ENCODE data around the gene ADCYAP1R1. TPM values are rescaled to one million over a fixed set of nuclear protein-coding genes. Genes with fewer than 3 reads are reported as not detected.

ADCYAP1R1 gene
- total RNA-seq, 1 experiment from 2014 or later = 0.12 TPM

DNA sequence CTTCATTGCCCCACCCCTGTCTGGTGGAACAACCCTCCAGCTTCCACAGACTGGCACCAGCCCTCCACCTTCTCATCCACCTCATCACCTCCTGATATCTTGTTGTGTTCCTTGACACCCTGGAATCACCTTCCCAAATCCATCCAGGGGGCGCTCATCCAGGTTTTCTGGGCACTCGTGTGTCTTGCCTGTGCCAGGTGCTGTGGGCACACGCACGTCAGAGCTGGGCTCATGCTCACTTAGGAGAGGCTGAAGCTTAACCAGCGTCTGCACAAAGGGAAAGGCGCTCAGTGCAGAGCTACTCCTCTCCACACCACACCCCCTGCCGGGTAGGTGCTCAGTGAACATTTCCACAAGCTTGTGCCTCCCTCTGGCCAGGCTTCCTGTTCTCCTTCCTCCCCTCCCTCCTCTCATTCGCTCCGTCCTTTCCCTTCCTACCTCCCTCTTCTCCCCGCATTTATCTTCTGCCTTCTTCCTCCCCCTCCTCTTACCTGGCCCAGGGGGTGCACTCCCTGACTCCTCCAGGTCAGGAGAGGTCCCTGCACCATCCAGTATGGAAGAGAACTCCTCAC is 4.8 kb downstream of the ADCYAP1R1 start:
- H3K27me3 ChIP-seq (ENCODE audit: insufficient read depth, low read length) = no peaks in the 10 kb centered on the region
- no peaks in the 10 kb centered on the region for H3K9me2 ChIP-seq (ENCODE audit: insufficient read depth)
- H4K20me1 ChIP-seq (ENCODE audit: insufficient read depth) = no peaks in the 10 kb centered on the region
- H3K4me2 ChIP-seq (ENCODE audit: low read length) = peak overlapping the region; percentile 28; the same call in 1 of the 2 replicates
- no peaks in the 10 kb centered on the region for H3K9me3 ChIP-seq (ENCODE audit: control insufficient read depth in 1 of 2, insufficient read depth in 1 of 2, low read depth in 1 of 2, low read length in 2 of 2)
- no TSS peak for BruUV-seq (replicated peaks)
- no peaks in the 10 kb centered on the region; a peak in 2 of 4 replicates for H3K4me1 ChIP-seq (ENCODE audit: control insufficient read depth in 1 of 2, insufficient read depth in 2 of 2, low read length in 2 of 2)
- ATAC-seq = peak; percentile 83
- H2AFZ ChIP-seq (ENCODE audit: low read depth, low read length, poor library complexity, severe bottlenecking) = no peak overlapping the region
- ChIA-PET CTCF (interaction anchor here (0.7 to 4.8 kb wide), 3 partner anchors 11 to 73 kb away, joined by 4 to 21 read pairs (median 5); no protein-coding TSS in a partner anchor), RAD21 (ENCODE audit: low non-redundant PET in 1 of 2, low total read pairs in 2 of 2, uncharacterized antibody in 2 of 2, unreplicated experiment in 2 of 2) (no interaction called here), POLR2A (no interaction called here)
- H3K79me2 ChIP-seq (ENCODE audit: insufficient read depth, low read length) = no peaks in the 10 kb centered on the region
- no peak overlapping the region for H3K9ac ChIP-seq (ENCODE audit: low read length)
- TF ChIP-seq, protein P1, sequence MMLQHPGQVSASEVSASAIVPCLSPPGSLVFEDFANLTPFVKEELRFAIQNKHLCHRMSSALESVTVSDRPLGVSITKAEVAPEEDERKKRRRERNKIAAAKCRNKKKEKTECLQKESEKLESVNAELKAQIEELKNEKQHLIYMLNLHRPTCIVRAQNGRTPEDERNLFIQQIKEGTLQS (IDR thresholded peaks at IDR 0.05) = no peak
- TF ChIP-seq, protein P2, sequence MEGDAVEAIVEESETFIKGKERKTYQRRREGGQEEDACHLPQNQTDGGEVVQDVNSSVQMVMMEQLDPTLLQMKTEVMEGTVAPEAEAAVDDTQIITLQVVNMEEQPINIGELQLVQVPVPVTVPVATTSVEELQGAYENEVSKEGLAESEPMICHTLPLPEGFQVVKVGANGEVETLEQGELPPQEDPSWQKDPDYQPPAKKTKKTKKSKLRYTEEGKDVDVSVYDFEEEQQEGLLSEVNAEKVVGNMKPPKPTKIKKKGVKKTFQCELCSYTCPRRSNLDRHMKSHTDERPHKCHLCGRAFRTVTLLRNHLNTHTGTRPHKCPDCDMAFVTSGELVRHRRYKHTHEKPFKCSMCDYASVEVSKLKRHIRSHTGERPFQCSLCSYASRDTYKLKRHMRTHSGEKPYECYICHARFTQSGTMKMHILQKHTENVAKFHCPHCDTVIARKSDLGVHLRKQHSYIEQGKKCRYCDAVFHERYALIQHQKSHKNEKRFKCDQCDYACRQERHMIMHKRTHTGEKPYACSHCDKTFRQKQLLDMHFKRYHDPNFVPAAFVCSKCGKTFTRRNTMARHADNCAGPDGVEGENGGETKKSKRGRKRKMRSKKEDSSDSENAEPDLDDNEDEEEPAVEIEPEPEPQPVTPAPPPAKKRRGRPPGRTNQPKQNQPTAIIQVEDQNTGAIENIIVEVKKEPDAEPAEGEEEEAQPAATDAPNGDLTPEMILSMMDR (IDR thresholded peaks at IDR 0.05 in 2 of 3, conservative IDR thresholded peaks at IDR 0.05 in 1 of 3; ENCODE audit: borderline replicate concordance in 1 of 3, insufficient read depth in 1 of 3, low read depth in 2 of 3, low read length in 2 of 3) = peak; percentile 28 to 59 (median 51); a peak in 4 of 6 replicates
- no peak overlapping the region for H3K27ac ChIP-seq (ENCODE audit: low read depth, low read length)
- H3K4me3 ChIP-seq (replicated peaks in 1 of 2; ENCODE audit: low read depth in 1 of 2, low read length in 2 of 2) = no peak overlapping the region
- intact Hi-C loops (cut with micrococcal nuclease) = loop anchor here (1.0 kb wide), 1 partner anchor 65 kb away; no protein-coding TSS in a partner anchor
- H3K36me3 ChIP-seq (ENCODE audit: control insufficient read depth in 1 of 2, insufficient read depth in 2 of 2, low read length in 2 of 2) = no peaks in the 10 kb centered on the region
- peak; percentile 24 for DNase-seq (ENCODE audit: low read depth, low spot score)

DNA sequence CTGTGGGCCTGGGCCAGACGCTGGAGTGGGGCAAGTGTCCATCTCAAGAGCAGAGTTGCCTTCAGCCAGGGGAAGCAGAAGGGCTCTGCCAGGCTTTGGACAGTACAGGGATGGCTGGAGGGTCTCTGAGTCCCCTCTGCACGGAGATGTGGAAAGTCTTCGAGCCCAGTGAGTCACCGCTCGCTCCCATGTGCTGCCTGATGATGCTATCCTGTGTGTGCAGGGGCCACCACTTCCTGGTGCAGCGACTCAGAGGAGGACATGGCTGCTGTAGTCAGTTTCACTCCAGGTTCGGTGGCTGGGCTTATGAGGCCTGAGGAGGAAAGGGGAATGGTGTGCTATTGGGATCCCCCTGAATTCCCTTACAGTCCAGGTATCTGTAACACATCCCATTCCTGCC is 6.0 kb downstream of the ADCYAP1R1 start:
- ChIA-PET CTCF (interaction anchor here (4.8 kb wide), 1 partner anchor 64 kb away, joined by 21 read pairs; no protein-coding TSS in a partner anchor), RAD21 (ENCODE audit: low non-redundant PET in 1 of 2, low total read pairs in 2 of 2, uncharacterized antibody in 2 of 2, unreplicated experiment in 2 of 2) (no interaction called here)
- BruUV-seq (replicated peaks) = no TSS peak

More for the DNA sequence above, 6.0 kb downstream of the ADCYAP1R1 start:
- DNase-seq (ENCODE audit: low read depth, low spot score) = no peak
- H3K27me3 ChIP-seq (ENCODE audit: insufficient read depth, low read length) = no peaks in the 10 kb centered on the region
- no peaks in the 10 kb centered on the region for H4K20me1 ChIP-seq (ENCODE audit: insufficient read depth)
- H3K4me3 ChIP-seq (replicated peaks in 1 of 2; ENCODE audit: low read depth in 1 of 2, low read length in 2 of 2) = no peak overlapping the region
- H3K4me2 ChIP-seq (ENCODE audit: low read length) = no peak overlapping the region
- no peak overlapping the region for H2AFZ ChIP-seq (ENCODE audit: low read depth, low read length, poor library complexity, severe bottlenecking)
- H3K9ac ChIP-seq (ENCODE audit: low read length) = no peak overlapping the region
- POLR2A ChIA-PET = no interaction called here
- TF ChIP-seq, protein P3, sequence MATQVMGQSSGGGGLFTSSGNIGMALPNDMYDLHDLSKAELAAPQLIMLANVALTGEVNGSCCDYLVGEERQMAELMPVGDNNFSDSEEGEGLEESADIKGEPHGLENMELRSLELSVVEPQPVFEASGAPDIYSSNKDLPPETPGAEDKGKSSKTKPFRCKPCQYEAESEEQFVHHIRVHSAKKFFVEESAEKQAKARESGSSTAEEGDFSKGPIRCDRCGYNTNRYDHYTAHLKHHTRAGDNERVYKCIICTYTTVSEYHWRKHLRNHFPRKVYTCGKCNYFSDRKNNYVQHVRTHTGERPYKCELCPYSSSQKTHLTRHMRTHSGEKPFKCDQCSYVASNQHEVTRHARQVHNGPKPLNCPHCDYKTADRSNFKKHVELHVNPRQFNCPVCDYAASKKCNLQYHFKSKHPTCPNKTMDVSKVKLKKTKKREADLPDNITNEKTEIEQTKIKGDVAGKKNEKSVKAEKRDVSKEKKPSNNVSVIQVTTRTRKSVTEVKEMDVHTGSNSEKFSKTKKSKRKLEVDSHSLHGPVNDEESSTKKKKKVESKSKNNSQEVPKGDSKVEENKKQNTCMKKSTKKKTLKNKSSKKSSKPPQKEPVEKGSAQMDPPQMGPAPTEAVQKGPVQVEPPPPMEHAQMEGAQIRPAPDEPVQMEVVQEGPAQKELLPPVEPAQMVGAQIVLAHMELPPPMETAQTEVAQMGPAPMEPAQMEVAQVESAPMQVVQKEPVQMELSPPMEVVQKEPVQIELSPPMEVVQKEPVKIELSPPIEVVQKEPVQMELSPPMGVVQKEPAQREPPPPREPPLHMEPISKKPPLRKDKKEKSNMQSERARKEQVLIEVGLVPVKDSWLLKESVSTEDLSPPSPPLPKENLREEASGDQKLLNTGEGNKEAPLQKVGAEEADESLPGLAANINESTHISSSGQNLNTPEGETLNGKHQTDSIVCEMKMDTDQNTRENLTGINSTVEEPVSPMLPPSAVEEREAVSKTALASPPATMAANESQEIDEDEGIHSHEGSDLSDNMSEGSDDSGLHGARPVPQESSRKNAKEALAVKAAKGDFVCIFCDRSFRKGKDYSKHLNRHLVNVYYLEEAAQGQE (IDR thresholded peaks at IDR 0.05; ENCODE audit: low read depth) = no peak
- no peaks in the 10 kb centered on the region for H3K9me3 ChIP-seq (ENCODE audit: control insufficient read depth in 1 of 2, insufficient read depth in 1 of 2, low read depth in 1 of 2, low read length in 2 of 2)
- H3K79me2 ChIP-seq (ENCODE audit: insufficient read depth, low read length) = no peaks in the 10 kb centered on the region
- no peak overlapping the region for H3K27ac ChIP-seq (ENCODE audit: low read depth, low read length)
- intact Hi-C loops (cut with micrococcal nuclease) = no loop called here
- H3K9me2 ChIP-seq (ENCODE audit: insufficient read depth) = no peaks in the 10 kb centered on the region
- no peak for ATAC-seq
- H3K36me3 ChIP-seq (ENCODE audit: control insufficient read depth in 1 of 2, insufficient read depth in 2 of 2, low read length in 2 of 2) = no peaks in the 10 kb centered on the region
- H3K4me1 ChIP-seq (ENCODE audit: control insufficient read depth in 1 of 2, insufficient read depth in 2 of 2, low read length in 2 of 2) = no peaks in the 10 kb centered on the region; a peak in 2 of 4 replicates

Data from HCT116 (cell line).